Heart right ventricle (tissue), 16 donors: ENCODE results near the gene COL10A1. TPM values are rescaled to one million over a fixed set of nuclear protein-coding genes. Genes with fewer than 3 reads are reported as not detected.

ENCODE experiments used
- ATAC-seq, 8 donors: fragments of 200-7000 bp; cut with Tn5 transposase; one replicate each; pipeline ENCODE4 v1.9.1; 2020; ENCODE audit warnings: mild to moderate bottlenecking in 8 of 8, moderate library complexity in 8 of 8, moderate number of reproducible peaks in 1 of 8
- DNase-seq, 2 donors: peaks; one replicate each; pipeline ENCODE4 v3.0.0-alpha.2; 2020
- H3K27ac ChIP-seq, 10 donors: fragments of 200-600 bp; sonication (generic) in 2 of 10; one replicate each; pipeline versions ENCODE4 v1.5.0 to v1.8.0; 2020 to 2022; ENCODE audit warnings: mild to moderate bottlenecking in 3 of 10
- H3K27me3 ChIP-seq, 7 donors: fragments of 200-600 bp; one replicate each; pipeline ENCODE4 v1.8.0; 2021 to 2022; ENCODE audit warnings: mild to moderate bottlenecking in 2 of 7
- H3K36me3 ChIP-seq, 9 donors: fragments of 200-600 bp; sonication (generic) in 1 of 9; one replicate each; pipeline versions ENCODE4 v1.5.0 to v1.8.0; 2020 to 2022; ENCODE audit warnings: mild to moderate bottlenecking in 2 of 9
- H3K4me1 ChIP-seq, 9 donors: fragments of 200-600 bp; sonication (generic) in 1 of 9; one replicate each; pipeline versions ENCODE4 v1.5.0 to v1.8.0; 2020 to 2022; ENCODE audit warnings: mild to moderate bottlenecking in 4 of 9
- H3K4me3 ChIP-seq, 10 donors: fragments of 200-600 bp; sonication (generic) in 2 of 10; one replicate each; pipeline versions ENCODE4 v1.5.0 to v1.8.0; 2020 to 2022; ENCODE audit warnings: mild to moderate bottlenecking in 7 of 10, moderate library complexity in 2 of 10
- H3K9me3 ChIP-seq, 11 donors: fragments of 200-600 bp in 10 of 11; sonication (generic) in 2 of 11; one replicate each; pipeline versions ENCODE4 v1.5.0 to v1.8.0; 2013 to 2022; ENCODE audit warnings: mild to moderate bottlenecking in 2 of 11, control low read depth in 1 of 11, moderate library complexity in 1 of 11
- CTCF ChIP-seq, 9 donors: fragments of 200-600 bp; sonication (generic) in 2 of 9; IDR thresholded peaks; one replicate each; pipeline versions ENCODE4 v1.5.0 to v1.8.0; 2021 to 2022; ENCODE audit warnings: antibody characterized with exemption in 9 of 9, mild to moderate bottlenecking in 5 of 9, moderate library complexity in 1 of 9
- WGBS, 2 donors: extraction: QIAGEN DNeasy Blood & Tissue Kit; methylation state at CpG; one replicate each; pipeline ENCODE4 v1.1.7; 2013; ENCODE audit warnings: inconsistent platforms in 1 of 2; 5-methylcytosine and 5-hydroxymethylcytosine counted together
- intact Hi-C, 10 donors: fragments of 100-400 bp; cut with DNase I; formaldehyde crosslinking; loops; one replicate each; pipeline versions ENCODE4 v1.11.1 to v1.14.2; 2022
- polyA plus RNA-seq, 2 donors: library from polyadenylated mRNA; stranded (reverse); fragments of 200-250 nt; gene quantifications; one replicate each; pipeline ENCODE4 v1.2.3, GENCODE V29; 2013
- total RNA-seq, 10 donors: library from RNA; stranded (reverse); fragmentation: NEBNext Ultra II Directional in 3 of 10; extraction: Animal tissue kit (Norgen Biotek cat#: 25700) in 3 of 10; gene quantifications; one replicate each; pipeline versions ENCODE4 v1.2.1 to v1.2.4, GENCODE V29; 2021 to 2023
- donor health status: Arrhythmogenic right ventricular cardiomyopathy.
- donor health status: ischemic (EF 13 %, LVEDD 7.1; RV severe dilation, severe dysfunction).
- donor health status: healthy with polysubstance abuse.
- donor health status: DM: no; HTN: yes; CAD: no.
- donor health status: DM: no; HTN: no; CAD: no.
- donor health status: ischemic (EF 25% LVEDD 6.9; RV normal size, moderate dysfunction).
- donor health status: ischemic (EF 25% LVEDD 5.7; RV mildly dilated, moderate dysfunction).
- donor health status: healthy.
- donor health status: DM: yes; HTN: yes; CAD: no.
- donor health status: Ischemic cardiomyopathy.
- donor health status: ischemic (EF 35%, LVEDD 5.7; RV mildly dilated, moderate dysfunction).
- donor health status: nonischemic (EF 11% LVEDD 7.7; RV severe dilation, severe dysfunction).
- donor health status: DM: yes; HTN: yes; CAD: no.
- donor health status: PGD.
- donor health status: ischemic (EF 29% LVEDD 5.4; RV normal size, mild dysfunction).
- donor health status: nonischemic (EF 23%, LVEDD 6.1; RV moderate dilation, normal function).

The COL10A1 gene
- total and polyA plus RNA-seq, 12 donors: 0.01 to 3.1 (median 0.15) TPM; not detected in 5

GRCh38 chr6:116169880-116170279 is 43.9 kb upstream of the COL10A1 start:
- intact Hi-C loops: no loop called here
- Histone ChIP-seq H3K4me1 (peaks cover 0 to 13% (median 6%) of the 10 kb centered on the region in 9 donors), H3K9me3 (peaks cover 0 to 37% (median 3%) of the 10 kb centered on the region in 11 donors), H3K27me3 (no peaks in the 10 kb centered on the region), H3K36me3 (peaks cover 0 to 32% (median 0%) of the 10 kb centered on the region in 9 donors), H3K27ac (no peak overlapping the region), H3K4me3 (no peak overlapping the region)
- no peak for DNase-seq
- ATAC-seq: no peak
- TF ChIP-seq CTCF (IDR thresholded peaks at IDR 0.05): no peak
- WGBS, 2 donors: 88 to 89% methylated on average over 2 of the region's 2 CpGs

GRCh38 chr6:116168148-116168547 is 42.2 kb upstream of the COL10A1 start:
- TF ChIP-seq CTCF (IDR thresholded peaks at IDR 0.05): no peak
- Histone ChIP-seq H3K4me1 (peaks cover 0 to 13% (median 5%) of the 10 kb centered on the region in 9 donors), H3K27me3 (no peaks in the 10 kb centered on the region), H3K9me3 (peaks cover 0 to 40% (median 3%) of the 10 kb centered on the region in 11 donors), H3K4me3 (no peak overlapping the region), H3K36me3 (peaks cover 0 to 15% (median 0%) of the 10 kb centered on the region in 9 donors), H3K27ac (no peak overlapping the region)
- WGBS, 2 donors: 96 to 98% methylated on average over 1 of the region's 1 CpG
- ATAC-seq: no peak
- intact Hi-C loops: no loop called here
- DNase-seq: no peak

GRCh38 chr6:116166369-116166768 is 40.4 kb upstream of the COL10A1 start:
- Histone ChIP-seq H3K4me3 (no peak overlapping the region), H3K36me3 (peaks cover 0 to 13% (median 0%) of the 10 kb centered on the region in 9 donors), H3K4me1 (peaks cover 0 to 13% (median 5%) of the 10 kb centered on the region in 9 donors), H3K27me3 (no peaks in the 10 kb centered on the region), H3K9me3 (peaks cover 0 to 41% (median 3%) of the 10 kb centered on the region in 11 donors), H3K27ac (peak overlapping the region in 2 of 10 donors; percentile 19 to 33)
- 69 to 75% methylated on average over 1 of the region's 1 CpG for WGBS, 2 donors
- ATAC-seq (peak in 1 of 8 donors; percentile 21), DNase-seq (no peak)
- no peak for TF ChIP-seq CTCF (IDR thresholded peaks at IDR 0.05)
- intact Hi-C loops: no loop called here

- 94 to 97% methylated on average over 1 of the region's 1 CpG for WGBS, 2 donors
- ATAC-seq (peak in 1 of 8 donors; percentile 49), DNase-seq (no peak)
- Histone ChIP-seq H3K4me3 (no peak overlapping the region), H3K27ac (no peak overlapping the region), H3K4me1 (peaks cover 0 to 13% (median 5%) of the 10 kb centered on the region in 9 donors), H3K9me3 (peaks cover 0 to 41% (median 3%) of the 10 kb centered on the region in 11 donors), H3K36me3 (peaks cover 0 to 13% (median 0%) of the 10 kb centered on the region in 9 donors), H3K27me3 (no peaks in the 10 kb centered on the region)
- no peak for TF ChIP-seq CTCF (IDR thresholded peaks at IDR 0.05)
- intact Hi-C loops: no loop called here
Measured at GRCh38 chr6:116165596-116165995, 39.7 kb upstream of the COL10A1 start.
